GM12878 (cell line): Measurements from ENCODE around the gene DPH7. TPM values are rescaled to one million over a fixed set of nuclear protein-coding genes. Genes with fewer than 3 reads are reported as not detected.

ENCODE experiments used
- ATAC-seq: fragments of 200-7000 bp; cut with Tn5 transposase; 3 replicates; pipeline ENCODE4 v1.9.1; 2020; ENCODE audit warnings: mild to moderate bottlenecking, moderate library complexity
- BruUV-seq: library from RNA; stranded (reverse); fragments of 400-500 nt; replicated peaks from 2 replicates; lab custom pipeline; 2021; lab: Mats Ljungman, UMichigan
- CTCF ChIA-PET: fragments of 300-600 bp; sonication (Branson Sonifier 250); formaldehyde crosslinking; extraction: SDS; loops from one replicate; lab custom pipeline; 2021; ENCODE audit warnings: inconsistent platforms; lab: Yijun Ruan, JAX
- POLR2A ChIA-PET: fragments of 350-600 bp; formaldehyde crosslinking; extraction: SDS; loops from one replicate; lab custom pipeline; 2021; ENCODE audit warnings: inconsistent platforms; lab: Charles Lee
- RAD21 ChIA-PET: fragments of 300-600 bp; sonication (Branson Sonifier 250); formaldehyde crosslinking; loops from one replicate; lab custom pipeline; 2023; ENCODE audit warnings: antibody characterized with exemption; ENCODE audit not compliant: unreplicated experiment; lab: Charles Lee
- SMC1A ChIA-PET: fragments of 300-600 bp; sonication (Branson Sonifier 250); formaldehyde crosslinking; loops from one replicate; lab custom pipeline; 2023; ENCODE audit not compliant: unreplicated experiment, uncharacterized antibody; lab: Charles Lee
- DNase-seq: peaks from one replicate; pipeline ENCODE4 v3.0.0-alpha.2; 2011; ENCODE audit warnings: low read depth, low spot score
- FAIRE-seq: peaks from 3 replicates; lab custom pipeline; 2011; peaks lifted over from hg19 to GRCh38; lab: Jason Lieb, UNC
- H2AFZ ChIP-seq: 2 replicates; pipeline ENCODE4 v1.6.0; 2011; ENCODE audit warnings: low read depth, low read length, control low read depth; ENCODE audit not compliant: control insufficient read depth
- H3K27ac ChIP-seq: 2 replicates; pipeline ENCODE4 v1.5.1; 2011; ENCODE audit warnings: control low read depth; ENCODE audit not compliant: control insufficient read depth, insufficient read depth
- H3K27me3 ChIP-seq, 2 experiments: replicated peaks in 1 of 2; 2 replicates each; pipeline versions ENCODE4 v1.6.0 to v1.6.1; 2011; ENCODE audit warnings: low read length in 1 of 2; ENCODE audit not compliant: control insufficient read depth in 2 of 2, insufficient read depth in 2 of 2
- H3K36me3 ChIP-seq, 2 experiments: 2 replicates each; pipeline ENCODE4 v1.5.1; 2011; ENCODE audit warnings: low read length in 1 of 2; ENCODE audit not compliant: control insufficient read depth in 2 of 2, insufficient read depth in 2 of 2
- H3K4me1 ChIP-seq: 2 replicates; pipeline ENCODE4 v1.6.1; 2011; ENCODE audit warnings: mild to moderate bottlenecking, low read length, moderate library complexity, mixed read lengths; ENCODE audit not compliant: control insufficient read depth, insufficient read depth
- H3K4me2 ChIP-seq: 2 replicates; pipeline ENCODE4 v1.6.0; 2011; ENCODE audit warnings: control low read depth; ENCODE audit not compliant: control insufficient read depth, insufficient read depth
- H3K4me3 ChIP-seq: fragments of 200-600 bp; sonication (generic); 2 replicates; pipeline ENCODE4 v1.5.1; 2016
- H3K79me2 ChIP-seq: 2 replicates; pipeline ENCODE4 v1.6.0; 2011; ENCODE audit warnings: low read length; ENCODE audit not compliant: control insufficient read depth, insufficient read depth
- H3K9ac ChIP-seq: 2 replicates; pipeline ENCODE4 v1.8.0; 2011; ENCODE audit warnings: low read length, control low read depth, mixed read lengths; ENCODE audit not compliant: control insufficient read depth, insufficient read depth
- H3K9me3 ChIP-seq: replicated peaks from 3 replicates; pipeline ENCODE4 v1.5.1; 2011; ENCODE audit warnings: mild to moderate bottlenecking, low read length; ENCODE audit not compliant: control insufficient read depth, insufficient read depth
- H4K20me1 ChIP-seq: 2 replicates; pipeline ENCODE4 v1.6.0; 2011; ENCODE audit not compliant: control insufficient read depth, insufficient read depth
- CREB1 ChIP-seq: IDR thresholded peaks from 2 replicates; pipeline ENCODE4 v1.6.1; 2012; ENCODE audit warnings: low read depth, mild to moderate bottlenecking, inconsistent platforms
- E2F4 ChIP-seq: IDR thresholded peaks from 2 replicates; pipeline ENCODE4 v1.6.1; 2012; ENCODE audit warnings: low read depth, low read length, improper control_type of control experiment
- MXI1 ChIP-seq: fragments of 150-350 bp; IDR thresholded peaks from 2 replicates; pipeline ENCODE4 v1.6.1; 2011; ENCODE audit warnings: low read depth, mild to moderate bottlenecking, inconsistent platforms, low read length, improper control_type of control experiment
- POLR2AphosphoS5 ChIP-seq: IDR thresholded peaks from 2 replicates; pipeline ENCODE4 v1.6.1; 2011; ENCODE audit warnings: mild to moderate bottlenecking, low read length, inconsistent platforms
- SKIL ChIP-seq: fragments of 450-650 bp; IDR thresholded peaks from 2 replicates; pipeline ENCODE4 v1.6.1; 2017; ENCODE audit warnings: mild to moderate bottlenecking, low read depth, inconsistent platforms; ENCODE audit not compliant: poor library complexity, severe bottlenecking
- TCF12 ChIP-seq: IDR thresholded peaks from 2 replicates; pipeline ENCODE4 v1.6.1; 2011; ENCODE audit warnings: low read depth, mild to moderate bottlenecking, low read length
- WGBS: methylation state at CpG from one replicate; pipeline ENCODE4 v1.1.6; 2016; ENCODE audit warnings: low lambda C conversion rate; ENCODE audit not compliant: insufficient replicate concordance, insufficient coverage; ENCODE audit errors: missing lambda C conversion rate; 5-methylcytosine and 5-hydroxymethylcytosine counted together
- in situ Hi-C: fragments of 300-500 bp; cut with MboI; formaldehyde crosslinking; loops from 9 replicates; pipeline ENCODE4 v1.14.3; 2018; ENCODE audit warnings: mixed read lengths
- intact Hi-C: fragments of 100-400 bp; cut with micrococcal nuclease; formaldehyde crosslinking; loops from one replicate; pipeline ENCODE4 v1.14.2; 2022; ENCODE audit not compliant: unreplicated experiment
- polyA plus RNA-seq, 11 experiments: library from polyadenylated mRNA; depleted of rRNA in 4 of 11; unstranded in 6 of 11; stranded (reverse) in 5 of 11; fragments of >200 nt; fragmentation: Nextera tagmentation in 4 of 11; fragmentation: Illumina TruSeq in 1 of 11; extraction: Ambion mirVana in 4 of 11; extraction: Trizol in 1 of 11; gene quantifications; 1 replicate in 1 of 11; 2 replicates in 10 of 11; pipeline versions ENCODE4 v1.2.1 to v1.2.3, GENCODE V29; 2011 to 2016; ENCODE audit warnings: inconsistent platforms in 2 of 11, missing spikeins in 2 of 11, low read depth in 1 of 11
- total RNA-seq, 4 experiments: library from RNA; depleted of rRNA in 3 of 4; stranded (reverse); fragments of >200 nt in 3 of 4; fragmentation: Illumina TruSeq in 1 of 4; extraction: Trizol in 1 of 4; gene quantifications; 2 replicates each; pipeline versions ENCODE4 v1.2.1 to v1.2.3, GENCODE V29; 2013 to 2021

Gene DPH7
- total and polyA plus RNA-seq, 10 of the 15 experiments (the other 5 are each of a cell fraction or from before 2014, with no cell fraction given), result 8.7 to 40.0 (median 28.1) TPM

GRCh38 chr9:137620048-137620405 is 41.3 kb upstream of the DPH7 start:
- TSS peak; percentile 85 for BruUV-seq
- Histone ChIP-seq H3K4me1 (peaks cover 15% of the 10 kb centered on the region), H3K9me3 (no peaks in the 10 kb centered on the region; the same call in 2 of the 3 replicates), H4K20me1 (no peaks in the 10 kb centered on the region), H3K36me3 (peaks cover under 1 to 2% of the 10 kb centered on the region in 2 experiments; a peak in 3 of 4 replicates), H3K4me2 (peak overlapping the region; percentile 75), H3K27ac (peak overlapping the region; percentile 82), H2AFZ (no peak overlapping the region), H3K4me3 (peak overlapping the region; percentile 95), H3K79me2 (peaks cover 71% of the 10 kb centered on the region), H3K9ac (peak overlapping the region; percentile 90)
- no peak for DNase-seq
- SMC1A ChIA-PET, result interaction anchor here (1.1 kb wide), 1 partner anchor 68 kb away, joined by 3 read pairs; the partner anchor contains the start of gene MRPL41
- WGBS, result 26% methylated on average over 4 of the region's 4 CpGs
- no peak for FAIRE-seq
- intact Hi-C loops, result no loop called here
- TF ChIP-seq MXI1 (no peak), E2F4 (no peak), TCF12 (no peak), POLR2AphosphoS5 (no peak), CREB1 (no peak), SKIL (no peak)
- TF ChIP-seq, all 136 proteins: peak for 0
- CTCF ChIA-PET, result interaction anchor here (1.6 kb wide), 1 partner anchor 8 kb away, joined by 4 read pairs; no protein-coding TSS in a partner anchor
- in situ Hi-C loops, result no loop called here
- no peaks in the 10 kb centered on the region for H3K27me3 ChIP-seq
- POLR2A ChIA-PET, result interaction anchor here (0.7 kb wide), 1 partner anchor 13 kb away, joined by 3 read pairs; no protein-coding TSS in a partner anchor
- peak; percentile 16; the same call in 1 of the 3 replicates for ATAC-seq
- RAD21 ChIA-PET, result interaction anchor here (1.2 kb wide), 1 partner anchor 8 kb away, joined by 3 read pairs; no protein-coding TSS in a partner anchor
